NCI-H2081 treated with DMSO at 0.1 percent for 48 hours (cell line): Measurements from ENCODE around the gene FGD3.

Experiments
- DNase-seq: peaks from one replicate; lab custom pipeline; 2025; lab: John Stamatoyannopoulos, UW

Gene FGD3

GRCh38 chr9:93031629-93032430 is 84.5 kb downstream of the FGD3 start:
- no peak for DNase-seq

- DNase-seq = no peak
Measured at GRCh38 chr9:93032545-93032944, 85.2 kb downstream of the FGD3 start.

GRCh38 chr9:93033531-93033930 is 86.2 kb downstream of the FGD3 start:
- DNase-seq = no peak

GRCh38 chr9:93035106-93035660 is 87.9 kb downstream of the FGD3 start:
- DNase-seq = no peak

- DNase-seq = no peak
Measured at GRCh38 chr9:93035821-93036351, 88.6 kb downstream of the FGD3 start.

GRCh38 chr9:93036887-93037475 is 89.7 kb downstream of the FGD3 start:
- no peak for DNase-seq

- no peak for DNase-seq
Measured at GRCh38 chr9:93037476-93037971, 90.2 kb downstream of the FGD3 start.

GRCh38 chr9:93038918-93039317 is 91.6 kb downstream of the FGD3 start:
- DNase-seq = no peak

- no peak for DNase-seq
Measured at GRCh38 chr9:93039456-93039855, 92.1 kb downstream of the FGD3 start.

- no peak for DNase-seq
Measured at GRCh38 chr9:93039976-93040375, 92.7 kb downstream of the FGD3 start.

GRCh38 chr9:93040409-93040808 is 93.1 kb downstream of the FGD3 start:
- DNase-seq = no peak

GRCh38 chr9:93041108-93041802 is 93.9 kb downstream of the FGD3 start:
- DNase-seq = no peak

GRCh38 chr9:93043122-93043521 is 95.8 kb downstream of the FGD3 start:
- no peak for DNase-seq

- no peak for DNase-seq
Measured at GRCh38 chr9:93045521-93045920, 98.2 kb downstream of the FGD3 start.

GRCh38 chr9:93048566-93049448 is 101.5 kb downstream of the FGD3 start:
- DNase-seq = no peak

GRCh38 chr9:93049491-93049890 is 102.2 kb downstream of the FGD3 start:
- DNase-seq = no peak

- DNase-seq = no peak
Measured at GRCh38 chr9:93050231-93050630, 102.9 kb downstream of the FGD3 start.

- DNase-seq = no peak
Measured at GRCh38 chr9:93051680-93052089, 104.4 kb downstream of the FGD3 start.

GRCh38 chr9:93052791-93053540 is 105.6 kb downstream of the FGD3 start:
- no peak for DNase-seq

- no peak for DNase-seq
Measured at GRCh38 chr9:93053781-93054331, 106.5 kb downstream of the FGD3 start.
